Right atrium auricular region (tissue), 2 donors: Measurements from ENCODE around the gene CAPZA2. TPM values are rescaled to one million over a fixed set of nuclear protein-coding genes. Genes with fewer than 3 reads are reported as not detected.
"Not testable (repeated sequence)": the region's sequence is repeated elsewhere in the genome, so short reads cannot be mapped to it uniquely, and the experiment has no call there.

Experiments used
- DNase-seq: peaks from one replicate; pipeline ENCODE4 v3.0.0-alpha.2; 2019; ENCODE audit warnings: low spot score
- H3K27ac ChIP-seq, 2 donors: fragments of 200-600 bp; sonication (generic); 1 replicate in 1 of 2; 2 replicates in 1 of 2; pipeline ENCODE4 v1.5.1; 2016 to 2019
- H3K27me3 ChIP-seq, 2 donors: fragments of 200-600 bp; sonication (generic); one replicate each; pipeline versions ENCODE4 v1.5.1 to v1.6.0; 2017 to 2019
- H3K36me3 ChIP-seq: fragments of 200-600 bp; sonication (generic); one replicate; pipeline ENCODE4 v1.5.1; 2016
- H3K4me1 ChIP-seq, 2 donors: fragments of 200-600 bp; sonication (generic); one replicate each; pipeline versions ENCODE4 v1.5.1 to v1.6.0; 2017 to 2019
- H3K4me3 ChIP-seq, 2 donors: fragments of 200-600 bp; sonication (generic); 1 replicate in 1 of 2; 2 replicates in 1 of 2; pipeline ENCODE4 v1.5.1; 2017 to 2019; ENCODE audit warnings: mild to moderate bottlenecking in 1 of 2, moderate library complexity in 1 of 2
- H3K9me3 ChIP-seq, 2 donors: fragments of 200-600 bp; sonication (generic); one replicate each; pipeline ENCODE4 v1.5.1; 2019
- total RNA-seq, 2 donors: library from RNA; depleted of rRNA; stranded (reverse); fragments of >200 nt; gene quantifications; one replicate each; pipeline ENCODE4 v1.1.0, GENCODE V29; 2016
- TF ChIP-seq, protein P1 (sequence below), 2 donors: fragments of 200-600 bp; sonication (generic); IDR thresholded peaks; one replicate each; pipeline ENCODE4 v1.5.1; 2019; ENCODE audit warnings: antibody characterized with exemption in 2 of 2

Gene CAPZA2
- total RNA-seq, 2 donors from 2014 or later: 127 to 148 TPM

DNA sequence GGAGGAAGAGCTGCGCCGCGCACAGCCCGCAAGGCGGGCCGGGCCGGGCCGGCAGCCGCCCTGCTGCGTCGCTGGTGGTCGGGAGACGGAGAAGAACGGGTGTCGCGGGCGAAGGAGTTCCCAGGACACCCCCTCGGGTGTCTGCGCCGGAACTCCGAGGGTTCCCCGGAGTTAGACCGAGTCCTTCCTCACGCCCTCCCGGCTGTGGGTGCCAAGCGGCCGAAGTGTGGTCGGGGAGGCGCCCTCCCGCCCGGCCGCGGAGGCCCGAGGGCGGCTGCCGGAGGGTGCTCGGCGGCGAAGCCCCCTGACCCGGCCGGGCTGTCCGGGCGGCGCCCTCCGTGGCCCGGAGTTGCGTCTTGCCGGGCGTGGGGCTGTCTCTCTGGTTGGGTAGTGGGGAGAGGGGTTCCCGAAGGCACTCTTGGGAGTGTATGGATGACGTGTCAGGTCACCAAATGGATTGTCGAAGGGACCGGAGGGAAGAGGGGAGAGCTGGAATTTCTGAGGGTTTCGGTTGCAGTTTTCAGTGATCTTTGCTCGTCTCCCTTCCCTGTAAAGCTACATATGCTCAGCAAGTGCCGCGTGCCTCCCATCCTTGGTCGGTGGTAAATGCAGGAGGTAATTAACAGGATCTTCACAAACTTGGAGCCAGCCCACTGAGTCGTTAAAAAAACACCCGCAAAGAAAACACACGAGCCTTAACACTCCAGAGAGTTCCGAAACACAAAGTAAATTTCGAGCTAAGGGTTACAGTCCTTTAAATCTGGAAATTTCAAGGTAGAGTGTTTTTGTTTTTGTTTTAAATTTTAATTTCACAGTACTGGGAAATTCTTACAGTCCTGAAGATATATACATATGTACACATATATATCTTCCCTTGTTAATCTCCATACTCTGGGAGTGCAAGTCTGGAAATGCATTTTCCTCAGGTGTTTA is 91.8 kb downstream of the CAPZA2 start:
- H3K27me3 ChIP-seq: no peaks in the 10 kb centered on the region
- DNase-seq: no peak
- H3K4me3 ChIP-seq: peak overlapping the region; percentile 90 to 96
- no peaks in the 10 kb centered on the region for H3K36me3 ChIP-seq
- peak overlapping the region; percentile 100 for H3K27ac ChIP-seq
- peaks cover 0 to 40% of the 10 kb centered on the region in 2 donors for H3K4me1 ChIP-seq
- H3K9me3 ChIP-seq: no peaks in the 10 kb centered on the region
- TF ChIP-seq, protein P1, sequence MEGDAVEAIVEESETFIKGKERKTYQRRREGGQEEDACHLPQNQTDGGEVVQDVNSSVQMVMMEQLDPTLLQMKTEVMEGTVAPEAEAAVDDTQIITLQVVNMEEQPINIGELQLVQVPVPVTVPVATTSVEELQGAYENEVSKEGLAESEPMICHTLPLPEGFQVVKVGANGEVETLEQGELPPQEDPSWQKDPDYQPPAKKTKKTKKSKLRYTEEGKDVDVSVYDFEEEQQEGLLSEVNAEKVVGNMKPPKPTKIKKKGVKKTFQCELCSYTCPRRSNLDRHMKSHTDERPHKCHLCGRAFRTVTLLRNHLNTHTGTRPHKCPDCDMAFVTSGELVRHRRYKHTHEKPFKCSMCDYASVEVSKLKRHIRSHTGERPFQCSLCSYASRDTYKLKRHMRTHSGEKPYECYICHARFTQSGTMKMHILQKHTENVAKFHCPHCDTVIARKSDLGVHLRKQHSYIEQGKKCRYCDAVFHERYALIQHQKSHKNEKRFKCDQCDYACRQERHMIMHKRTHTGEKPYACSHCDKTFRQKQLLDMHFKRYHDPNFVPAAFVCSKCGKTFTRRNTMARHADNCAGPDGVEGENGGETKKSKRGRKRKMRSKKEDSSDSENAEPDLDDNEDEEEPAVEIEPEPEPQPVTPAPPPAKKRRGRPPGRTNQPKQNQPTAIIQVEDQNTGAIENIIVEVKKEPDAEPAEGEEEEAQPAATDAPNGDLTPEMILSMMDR (IDR thresholded peaks at IDR 0.05): no peak

DNA sequence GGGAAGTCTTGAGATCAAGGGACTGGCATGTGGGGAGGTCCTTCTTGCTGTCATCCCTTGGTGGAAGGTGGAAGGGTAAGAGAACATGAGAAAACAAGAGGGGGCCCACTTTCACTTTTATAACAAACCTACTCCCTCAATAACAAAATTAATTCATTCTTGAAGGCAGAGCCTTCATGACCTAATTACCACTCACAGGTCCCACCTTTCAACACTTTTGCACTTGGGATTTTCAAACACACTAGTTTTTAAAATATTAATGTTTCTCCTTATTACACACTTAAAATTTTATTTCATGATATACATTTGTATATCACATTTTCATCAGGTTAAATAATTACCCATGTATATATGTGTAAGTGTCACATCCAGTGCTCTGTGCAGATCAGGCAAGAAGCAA is 93.0 kb downstream of the CAPZA2 start:
- no peaks in the 10 kb centered on the region for H3K27me3 ChIP-seq
- peak overlapping the region in 1 of 2 donors; percentile 96 for H3K4me3 ChIP-seq
- no peaks in the 10 kb centered on the region for H3K36me3 ChIP-seq
- H3K4me1 ChIP-seq: peaks cover 0 to 40% of the 10 kb centered on the region in 2 donors
- DNase-seq: no peak
- H3K9me3 ChIP-seq: no peaks in the 10 kb centered on the region
- TF ChIP-seq, protein P1 (IDR thresholded peaks at IDR 0.05): no peak
- peak overlapping the region; percentile 100 for H3K27ac ChIP-seq

DNA sequence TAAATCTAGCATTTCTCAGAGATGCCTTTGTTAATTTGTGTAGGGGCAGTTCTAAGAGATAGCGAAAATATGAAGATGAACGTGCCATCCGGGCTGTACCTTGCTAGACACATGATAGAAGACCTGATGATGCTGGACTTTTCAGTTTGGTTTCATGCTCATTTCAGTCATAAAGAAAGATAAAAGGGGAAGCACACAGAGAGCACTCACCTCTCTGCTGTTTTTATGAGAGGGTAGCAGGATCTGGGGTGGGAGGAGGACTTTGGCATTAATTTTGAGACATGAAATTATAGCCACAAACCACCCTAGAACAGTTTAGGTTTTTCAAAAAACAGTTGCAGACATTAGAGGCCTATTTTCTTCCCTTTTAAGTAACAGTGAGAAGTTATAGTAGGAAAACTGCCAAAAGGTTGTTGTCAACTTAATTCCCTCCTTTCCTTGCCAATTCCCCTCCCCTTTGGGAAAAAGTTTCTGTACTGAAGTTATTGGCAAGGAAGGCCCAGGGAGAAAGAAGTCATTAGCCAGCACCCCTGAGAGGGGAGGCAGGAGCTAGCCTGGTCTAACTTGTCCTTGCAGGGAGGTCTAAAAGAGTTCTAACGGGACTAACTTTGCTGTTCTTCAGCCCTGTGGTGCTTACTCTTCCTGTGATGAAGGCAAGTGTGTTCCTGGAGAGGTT is 93.6 kb downstream of the CAPZA2 start:
- H3K4me1 ChIP-seq: peaks cover 0 to 40% of the 10 kb centered on the region in 2 donors
- no peaks in the 10 kb centered on the region for H3K9me3 ChIP-seq
- no peaks in the 10 kb centered on the region for H3K36me3 ChIP-seq
- no peak for DNase-seq
- peak overlapping the region; percentile 100 for H3K27ac ChIP-seq
- TF ChIP-seq, protein P1 (IDR thresholded peaks at IDR 0.05): no peak
- H3K4me3 ChIP-seq: no peak overlapping the region
- no peaks in the 10 kb centered on the region for H3K27me3 ChIP-seq

- no peak overlapping the region for H3K4me3 ChIP-seq
- DNase-seq: no peak
- peaks cover 0 to 40% of the 10 kb centered on the region in 2 donors for H3K4me1 ChIP-seq
- peak overlapping the region; percentile 100 for H3K27ac ChIP-seq
- no peaks in the 10 kb centered on the region for H3K9me3 ChIP-seq
- no peaks in the 10 kb centered on the region for H3K27me3 ChIP-seq
- H3K36me3 ChIP-seq: no peaks in the 10 kb centered on the region
- TF ChIP-seq, protein P1 (IDR thresholded peaks at IDR 0.05): no peak
Measured at GRCh38 chr7:116956477-116956804, 94.1 kb downstream of the CAPZA2 start.

DNA sequence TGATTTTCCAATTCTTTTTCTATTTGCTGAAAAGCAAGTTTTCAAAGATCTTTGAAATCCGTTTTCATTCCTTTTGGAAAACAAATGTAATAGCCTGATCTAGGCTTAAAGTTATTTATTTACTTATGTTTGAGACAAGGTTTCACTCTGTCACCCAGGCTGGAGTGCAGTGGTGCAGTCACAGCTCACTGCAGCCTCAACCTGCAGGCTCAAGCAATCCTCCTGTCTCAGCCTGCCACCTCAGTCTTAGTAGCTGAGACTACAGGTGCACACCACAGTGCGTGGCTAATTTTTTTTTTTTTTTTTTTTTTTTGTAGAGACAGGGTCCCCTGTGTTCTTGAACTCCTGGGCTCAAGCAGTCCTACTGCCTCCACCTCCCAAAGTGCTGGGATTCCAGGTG is 95.5 kb downstream of the CAPZA2 start:
- TF ChIP-seq, protein P1 (IDR thresholded peaks at IDR 0.05): no peak
- Histone ChIP-seq H3K36me3 (no peaks in the 10 kb centered on the region), H3K27me3 (no peaks in the 10 kb centered on the region), H3K27ac (no peak overlapping the region), H3K4me3 (no peak overlapping the region), H3K9me3 (no peaks in the 10 kb centered on the region), H3K4me1 (peaks cover 0 to 29% of the 10 kb centered on the region in 2 donors)
- DNase-seq: no peak

GRCh38 chr7:116961966-116962673 is 99.7 kb downstream of the CAPZA2 start:
- H3K4me3 ChIP-seq, H3K27me3 ChIP-seq, H3K27ac ChIP-seq, DNase-seq, H3K36me3 ChIP-seq, H3K4me1 ChIP-seq, H3K9me3 ChIP-seq: not testable (repeated sequence)
